IgD-negative memory B cell (primary cell): ENCODE data around the gene ASTN2. TPM values are rescaled to one million over a fixed set of nuclear protein-coding genes. Genes with fewer than 3 reads are reported as not detected.

Experiments used
- H3K27ac Mint-ChIP-seq, 3 donors: one replicate each; pipeline ENCODE4 v1.8.0; 2020 to 2022; ENCODE audit warnings: mild to moderate bottlenecking in 3 of 3, mixed read lengths in 3 of 3, moderate library complexity in 1 of 3
- H3K27me3 Mint-ChIP-seq: one replicate; pipeline ENCODE4 v1.8.0; 2021; ENCODE audit warnings: mixed read lengths
- H3K36me3 Mint-ChIP-seq: one replicate; pipeline ENCODE4 v1.8.0; 2020; ENCODE audit warnings: mild to moderate bottlenecking, mixed read lengths
- H3K4me1 Mint-ChIP-seq, 3 donors: one replicate each; pipeline ENCODE4 v1.8.0; 2020 to 2022; ENCODE audit warnings: mixed read lengths in 3 of 3, mild to moderate bottlenecking in 1 of 3
- H3K4me3 Mint-ChIP-seq, 4 donors: one replicate each; pipeline ENCODE4 v1.8.0; 2020 to 2022; ENCODE audit warnings: mild to moderate bottlenecking in 4 of 4, mixed read lengths in 4 of 4, moderate library complexity in 3 of 4
- H3K9me3 Mint-ChIP-seq, 3 donors: one replicate each; pipeline ENCODE4 v1.8.0; 2020 to 2021; ENCODE audit warnings: mixed read lengths in 3 of 3, mild to moderate bottlenecking in 1 of 3
- polyA plus RNA-seq: library from polyadenylated mRNA; unstranded; fragments of 300-500 nt; fragmentation: Illumina TruSeq; gene quantifications from one replicate; pipeline ENCODE4 v1.2.3, GENCODE V29; 2021

The ASTN2 gene
- polyA plus RNA-seq, 1 donor from 2014 or later: 2.7 TPM

- peaks cover under 1% of the 10 kb centered on the region for H3K36me3 Mint-ChIP-seq
- H3K4me3 Mint-ChIP-seq: no peak overlapping the region
- no peaks in the 10 kb centered on the region for H3K27me3 Mint-ChIP-seq
- no peaks in the 10 kb centered on the region for H3K4me1 Mint-ChIP-seq
- H3K9me3 Mint-ChIP-seq: peaks cover 0 to 4% (median 1%) of the 10 kb centered on the region in 3 donors
- no peak overlapping the region for H3K27ac Mint-ChIP-seq
Observed at GRCh38 chr9:117245175-117245829, 169.6 kb downstream of the ASTN2 start.

- Mint-ChIP-seq H3K27me3 (no peaks in the 10 kb centered on the region), H3K27ac (no peak overlapping the region), H3K9me3 (peaks cover 0 to 7% (median 3%) of the 10 kb centered on the region in 3 donors), H3K36me3 (peaks cover 2% of the 10 kb centered on the region), H3K4me3 (no peak overlapping the region), H3K4me1 (no peaks in the 10 kb centered on the region)
Observed at GRCh38 chr9:117242082-117242481, 172.8 kb downstream of the ASTN2 start.

GRCh38 chr9:117239428-117239827 lies 175.4 kb downstream of the ASTN2 start:
- H3K27ac Mint-ChIP-seq: no peak overlapping the region
- H3K4me1 Mint-ChIP-seq: no peaks in the 10 kb centered on the region
- peaks cover 1% of the 10 kb centered on the region for H3K27me3 Mint-ChIP-seq

GRCh38 chr9:117234103-117234502 lies 180.8 kb downstream of the ASTN2 start:
- H3K36me3 Mint-ChIP-seq: no peaks in the 10 kb centered on the region
- no peak overlapping the region for H3K4me3 Mint-ChIP-seq
- no peak overlapping the region for H3K27ac Mint-ChIP-seq
- H3K4me1 Mint-ChIP-seq: no peaks in the 10 kb centered on the region
- H3K27me3 Mint-ChIP-seq: peaks cover 3% of the 10 kb centered on the region
- H3K9me3 Mint-ChIP-seq: peaks cover 2 to 3% (median 2%) of the 10 kb centered on the region in 3 donors

More at GRCh38 chr9:117239428-117239827, 175.4 kb downstream of the ASTN2 start:
- Mint-ChIP-seq H3K36me3 (peaks cover 2% of the 10 kb centered on the region), H3K9me3 (peaks cover 0 to 7% (median 3%) of the 10 kb centered on the region in 3 donors), H3K4me3 (no peak overlapping the region)

GRCh38 chr9:117233016-117233415 lies 181.8 kb downstream of the ASTN2 start:
- H3K4me1 Mint-ChIP-seq: no peaks in the 10 kb centered on the region
- H3K27me3 Mint-ChIP-seq: peaks cover 4% of the 10 kb centered on the region
- H3K36me3 Mint-ChIP-seq: no peaks in the 10 kb centered on the region
- H3K9me3 Mint-ChIP-seq: peaks cover 2 to 4% (median 3%) of the 10 kb centered on the region in 3 donors
- H3K4me3 Mint-ChIP-seq: no peak overlapping the region
- H3K27ac Mint-ChIP-seq: no peak overlapping the region

- Mint-ChIP-seq H3K9me3 (peaks cover 2 to 4% (median 3%) of the 10 kb centered on the region in 3 donors), H3K4me3 (no peak overlapping the region), H3K27me3 (peaks cover 4% of the 10 kb centered on the region), H3K27ac (no peak overlapping the region), H3K36me3 (no peaks in the 10 kb centered on the region), H3K4me1 (no peaks in the 10 kb centered on the region)
Observed at GRCh38 chr9:117232281-117232680, 182.6 kb downstream of the ASTN2 start.

- Mint-ChIP-seq H3K27me3 (peaks cover 4% of the 10 kb centered on the region), H3K36me3 (no peaks in the 10 kb centered on the region), H3K4me1 (no peaks in the 10 kb centered on the region), H3K9me3 (peaks cover 2 to 4% (median 3%) of the 10 kb centered on the region in 3 donors), H3K4me3 (no peak overlapping the region), H3K27ac (no peak overlapping the region)
Observed at GRCh38 chr9:117231012-117231411, 183.8 kb downstream of the ASTN2 start.

- Mint-ChIP-seq H3K36me3 (no peaks in the 10 kb centered on the region), H3K27me3 (peaks cover 1% of the 10 kb centered on the region), H3K4me3 (no peak overlapping the region), H3K4me1 (no peaks in the 10 kb centered on the region), H3K27ac (no peak overlapping the region), H3K9me3 (peaks cover 0 to 3% (median 2%) of the 10 kb centered on the region in 3 donors)
Observed at GRCh38 chr9:117224695-117225094, 190.2 kb downstream of the ASTN2 start.

GRCh38 chr9:117218951-117219350 lies 195.9 kb downstream of the ASTN2 start:
- no peak overlapping the region for H3K4me3 Mint-ChIP-seq
- peaks cover 0 to 3% (median 0%) of the 10 kb centered on the region in 3 donors for H3K9me3 Mint-ChIP-seq
- peak overlapping the region in 1 of 3 donors; percentile 68 for H3K27ac Mint-ChIP-seq
- H3K4me1 Mint-ChIP-seq: no peaks in the 10 kb centered on the region
- no peaks in the 10 kb centered on the region for H3K27me3 Mint-ChIP-seq
- H3K36me3 Mint-ChIP-seq: no peaks in the 10 kb centered on the region

GRCh38 chr9:117214416-117214815 lies 200.4 kb downstream of the ASTN2 start:
- Mint-ChIP-seq H3K4me1 (no peaks in the 10 kb centered on the region), H3K36me3 (no peaks in the 10 kb centered on the region), H3K4me3 (no peak overlapping the region), H3K27me3 (no peaks in the 10 kb centered on the region), H3K27ac (no peak overlapping the region), H3K9me3 (peaks cover 3 to 14% (median 6%) of the 10 kb centered on the region in 3 donors)

GRCh38 chr9:117211280-117211679 lies 203.6 kb downstream of the ASTN2 start:
- H3K27ac Mint-ChIP-seq: no peak overlapping the region
- no peak overlapping the region for H3K4me3 Mint-ChIP-seq
- no peaks in the 10 kb centered on the region for H3K36me3 Mint-ChIP-seq
- H3K4me1 Mint-ChIP-seq: no peaks in the 10 kb centered on the region
- peaks cover 5 to 18% (median 9%) of the 10 kb centered on the region in 3 donors for H3K9me3 Mint-ChIP-seq
- H3K27me3 Mint-ChIP-seq: peaks cover 1% of the 10 kb centered on the region

- Mint-ChIP-seq H3K4me3 (no peak overlapping the region), H3K36me3 (no peaks in the 10 kb centered on the region), H3K27me3 (peaks cover 1% of the 10 kb centered on the region), H3K9me3 (peaks cover 3 to 11% (median 5%) of the 10 kb centered on the region in 3 donors), H3K4me1 (no peaks in the 10 kb centered on the region), H3K27ac (no peak overlapping the region)
Observed at GRCh38 chr9:117205806-117206205, 209.1 kb downstream of the ASTN2 start.

- H3K36me3 Mint-ChIP-seq: no peaks in the 10 kb centered on the region
- H3K4me1 Mint-ChIP-seq: no peaks in the 10 kb centered on the region
- peaks cover 1% of the 10 kb centered on the region for H3K27me3 Mint-ChIP-seq
- H3K9me3 Mint-ChIP-seq: peaks cover 2 to 8% (median 3%) of the 10 kb centered on the region in 3 donors
- H3K27ac Mint-ChIP-seq: no peak overlapping the region
- H3K4me3 Mint-ChIP-seq: no peak overlapping the region
Observed at GRCh38 chr9:117204971-117205370, 209.9 kb downstream of the ASTN2 start.

GRCh38 chr9:117191504-117192261 lies 223.2 kb downstream of the ASTN2 start:
- H3K36me3 Mint-ChIP-seq: no peaks in the 10 kb centered on the region
- H3K9me3 Mint-ChIP-seq: peaks cover 6 to 10% (median 10%) of the 10 kb centered on the region in 3 donors
- H3K27ac Mint-ChIP-seq: no peak overlapping the region
- no peak overlapping the region for H3K4me3 Mint-ChIP-seq
- H3K27me3 Mint-ChIP-seq: no peaks in the 10 kb centered on the region
- H3K4me1 Mint-ChIP-seq: no peaks in the 10 kb centered on the region

- H3K27ac Mint-ChIP-seq: no peak overlapping the region
- H3K36me3 Mint-ChIP-seq: no peaks in the 10 kb centered on the region
- peaks cover 5 to 6% (median 6%) of the 10 kb centered on the region in 3 donors for H3K9me3 Mint-ChIP-seq
- H3K27me3 Mint-ChIP-seq: no peaks in the 10 kb centered on the region
- no peak overlapping the region for H3K4me3 Mint-ChIP-seq
- no peaks in the 10 kb centered on the region for H3K4me1 Mint-ChIP-seq
Observed at GRCh38 chr9:117189121-117189520, 225.7 kb downstream of the ASTN2 start.
